Lung (tissue), 12 donors: ENCODE data around the gene ALS2. TPM values are rescaled to one million over a fixed set of nuclear protein-coding genes. Genes with fewer than 3 reads are reported as not detected.

Experiments
- ATAC-seq: fragments of 200-7000 bp; cut with Tn5 transposase; one replicate; pipeline ENCODE4 v1.9.1; 2020; ENCODE audit warnings: moderate number of reproducible peaks; ENCODE audit not compliant: insufficient read depth, low FRiP score
- DNase-seq, 3 donors: peaks; one replicate each; pipeline ENCODE4 v3.0.0-alpha.2; 2013 to 2017
- H3K27ac ChIP-seq, 2 donors: one replicate each; pipeline ENCODE4 v1.5.1; 2013; ENCODE audit warnings: mild to moderate bottlenecking in 2 of 2, moderate library complexity in 2 of 2, control low read depth in 1 of 2, inconsistent platforms in 1 of 2, low read depth in 1 of 2, low read length in 1 of 2
- H3K27me3 ChIP-seq, 3 donors: one replicate each; pipeline ENCODE4 v1.5.1; 2013; ENCODE audit warnings: low read length in 2 of 3; ENCODE audit not compliant: control insufficient read depth in 3 of 3, insufficient read depth in 3 of 3
- H3K36me3 ChIP-seq, 4 donors: one replicate each; pipeline ENCODE4 v1.5.1; 2013; ENCODE audit warnings: low read length in 4 of 4, mild to moderate bottlenecking in 1 of 4, moderate library complexity in 1 of 4; ENCODE audit not compliant: control insufficient read depth in 4 of 4, insufficient read depth in 4 of 4
- H3K4me1 ChIP-seq, 5 donors: one replicate each; pipeline ENCODE4 v1.5.1; 2013; ENCODE audit warnings: low read length in 5 of 5, mild to moderate bottlenecking in 2 of 5, moderate library complexity in 1 of 5; ENCODE audit not compliant: control insufficient read depth in 5 of 5, insufficient read depth in 5 of 5
- H3K4me3 ChIP-seq: one replicate; pipeline ENCODE4 v1.5.1; 2013; ENCODE audit warnings: mild to moderate bottlenecking, control low read depth, moderate library complexity
- H3K9ac ChIP-seq, 2 donors: one replicate each; pipeline ENCODE4 v1.5.1; 2013; ENCODE audit warnings: low read length in 2 of 2, control low read depth in 1 of 2; ENCODE audit not compliant: insufficient read depth in 1 of 2
- H3K9me3 ChIP-seq, 4 donors: one replicate each; pipeline ENCODE4 v1.5.1; 2013; ENCODE audit warnings: low read length in 3 of 4, mild to moderate bottlenecking in 1 of 4, moderate library complexity in 1 of 4; ENCODE audit not compliant: control insufficient read depth in 4 of 4, insufficient read depth in 3 of 4
- WGBS, 2 donors: extraction: QIAGEN DNeasy Blood & Tissue Kit; methylation state at CpG; one replicate each; pipeline ENCODE4 v1.1.7; 2013; 5-methylcytosine and 5-hydroxymethylcytosine counted together
- polyA plus RNA-seq, 2 donors: library from polyadenylated mRNA; stranded (reverse); fragments of 200-250 nt; gene quantifications; one replicate each; pipeline ENCODE4 v1.2.1, GENCODE V29; 2013
- total RNA-seq, 2 donors: library from RNA; depleted of rRNA in 1 of 2; stranded (reverse); fragments of >200 nt in 1 of 2; gene quantifications; one replicate each; pipeline ENCODE4 v1.2.1, GENCODE V29; 2014 to 2021
- TF ChIP-seq, protein P1 (sequence below): IDR thresholded peaks from 2 replicates; pipeline ENCODE4 v1.5.1; 2012; ENCODE audit warnings: mild to moderate bottlenecking; ENCODE audit errors: control extremely low read depth, extremely low read depth
- donor health status: control.
- donor health status: control.
- donor health status: Bipolar disorder and iron deficiency.
- donor health status: healthy.
- donor health status: DM: yes; HTN: yes; CAD: no.

Gene ALS2
- total and polyA plus RNA-seq, 4 donors: 6.1 to 34.6 (median 15.3) TPM

DNA sequence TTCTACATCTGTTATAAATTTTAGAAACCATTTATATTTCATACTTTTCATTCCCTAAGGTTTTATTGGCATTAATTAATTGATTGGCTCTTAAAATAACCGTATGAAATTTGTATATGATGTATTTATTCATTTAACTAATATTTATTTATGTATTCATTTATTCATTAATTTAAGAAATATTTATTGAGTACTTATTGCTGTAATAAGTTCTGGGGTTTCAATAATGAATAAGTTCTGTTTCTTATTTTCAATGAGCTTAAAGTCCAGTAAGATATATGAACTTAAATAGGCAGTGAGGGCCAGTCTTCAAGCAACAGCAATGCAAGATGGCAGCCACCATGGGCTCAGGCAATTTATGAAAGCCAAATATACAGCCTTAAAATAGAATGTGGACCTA lies 43.5 kb upstream of the ALS2 start:
- no peaks in the 10 kb centered on the region for H3K27me3 ChIP-seq
- 81 to 95% methylated on average over 1 of the region's 1 CpG for WGBS, 2 donors

DNA sequence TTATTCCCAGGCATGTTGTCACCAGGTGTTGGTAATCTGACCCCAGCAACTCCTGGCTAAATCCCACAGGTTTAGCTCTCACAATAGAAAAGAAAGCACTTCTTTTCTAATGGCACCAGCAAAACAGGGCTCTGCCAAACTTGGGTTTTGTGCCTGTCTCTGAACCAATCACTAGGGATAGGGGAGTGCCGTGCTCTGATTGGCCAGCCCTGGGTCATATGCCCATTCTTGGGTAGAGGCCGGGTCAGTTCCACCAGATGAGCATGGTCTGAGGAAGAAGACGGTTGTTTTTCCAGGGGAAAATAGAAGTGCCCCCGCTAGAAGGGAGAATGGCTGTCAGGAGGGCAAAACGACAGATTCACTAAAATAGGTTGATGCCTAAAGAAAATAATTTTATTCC lies 40.3 kb upstream of the ALS2 start:
- Histone ChIP-seq H3K27me3 (no peaks in the 10 kb centered on the region), H3K9me3 (no peaks in the 10 kb centered on the region), H3K9ac (no peak overlapping the region), H3K27ac (no peak overlapping the region), H3K4me1 (no peaks in the 10 kb centered on the region), H3K36me3 (no peaks in the 10 kb centered on the region), H3K4me3 (no peak overlapping the region)
- TF ChIP-seq, protein P1, sequence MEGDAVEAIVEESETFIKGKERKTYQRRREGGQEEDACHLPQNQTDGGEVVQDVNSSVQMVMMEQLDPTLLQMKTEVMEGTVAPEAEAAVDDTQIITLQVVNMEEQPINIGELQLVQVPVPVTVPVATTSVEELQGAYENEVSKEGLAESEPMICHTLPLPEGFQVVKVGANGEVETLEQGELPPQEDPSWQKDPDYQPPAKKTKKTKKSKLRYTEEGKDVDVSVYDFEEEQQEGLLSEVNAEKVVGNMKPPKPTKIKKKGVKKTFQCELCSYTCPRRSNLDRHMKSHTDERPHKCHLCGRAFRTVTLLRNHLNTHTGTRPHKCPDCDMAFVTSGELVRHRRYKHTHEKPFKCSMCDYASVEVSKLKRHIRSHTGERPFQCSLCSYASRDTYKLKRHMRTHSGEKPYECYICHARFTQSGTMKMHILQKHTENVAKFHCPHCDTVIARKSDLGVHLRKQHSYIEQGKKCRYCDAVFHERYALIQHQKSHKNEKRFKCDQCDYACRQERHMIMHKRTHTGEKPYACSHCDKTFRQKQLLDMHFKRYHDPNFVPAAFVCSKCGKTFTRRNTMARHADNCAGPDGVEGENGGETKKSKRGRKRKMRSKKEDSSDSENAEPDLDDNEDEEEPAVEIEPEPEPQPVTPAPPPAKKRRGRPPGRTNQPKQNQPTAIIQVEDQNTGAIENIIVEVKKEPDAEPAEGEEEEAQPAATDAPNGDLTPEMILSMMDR: no peak
- WGBS, 2 donors: 94 to 96% methylated on average over 5 of the region's 5 CpGs
- DNase-seq (no peak), ATAC-seq (no peak)

More for the DNA sequence above, 43.5 kb upstream of the ALS2 start:
- TF ChIP-seq, protein P1: no peak
- Histone ChIP-seq H3K4me3 (no peak overlapping the region), H3K9ac (no peak overlapping the region), H3K36me3 (no peaks in the 10 kb centered on the region), H3K9me3 (no peaks in the 10 kb centered on the region), H3K27ac (no peak overlapping the region), H3K4me1 (no peaks in the 10 kb centered on the region)
- DNase-seq (no peak), ATAC-seq (no peak)

DNA sequence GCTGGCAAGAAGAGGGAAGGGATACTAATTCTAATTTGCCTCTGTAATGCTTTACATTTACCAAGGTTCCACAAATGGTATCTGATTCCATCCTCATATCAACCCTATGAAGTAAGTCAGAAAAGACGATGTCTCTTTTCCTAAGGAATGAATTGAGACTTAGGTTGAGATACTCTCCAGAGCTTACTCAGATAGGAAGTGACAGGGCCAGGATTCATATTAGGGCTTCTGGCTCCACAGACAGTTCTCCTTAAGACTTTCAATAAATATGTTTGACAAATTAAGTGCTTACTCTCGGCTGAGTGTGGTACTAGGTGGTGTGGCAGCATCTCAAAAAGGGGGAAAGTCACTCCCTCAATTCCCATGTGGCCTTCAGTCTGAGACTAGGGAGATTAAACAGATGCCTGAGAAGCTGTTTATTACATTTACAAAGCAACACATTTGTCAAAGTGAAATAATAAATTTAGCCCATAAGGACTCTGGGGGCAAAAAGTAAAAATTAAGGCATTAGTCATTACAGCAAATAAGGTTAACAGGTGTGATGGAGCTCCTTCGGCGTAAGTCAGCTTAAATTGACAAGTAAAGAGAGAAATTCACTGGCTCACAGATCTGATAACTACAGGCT lies 39.8 kb upstream of the ALS2 start:
- H3K4me3 ChIP-seq: no peak overlapping the region
- no peak for DNase-seq
- no peak overlapping the region for H3K9ac ChIP-seq
- H3K27me3 ChIP-seq: no peaks in the 10 kb centered on the region
- ATAC-seq: no peak
- H3K27ac ChIP-seq: no peak overlapping the region
- WGBS, 2 donors: 85 to 90% methylated on average over 4 of the region's 4 CpGs
- no peaks in the 10 kb centered on the region for H3K36me3 ChIP-seq
- TF ChIP-seq, protein P1: no peak
- H3K9me3 ChIP-seq: no peaks in the 10 kb centered on the region
- no peaks in the 10 kb centered on the region for H3K4me1 ChIP-seq
